Lung microvascular endothelial cell (primary cell): ENCODE results near the gene NID1. TPM values are rescaled to one million over a fixed set of nuclear protein-coding genes. Genes with fewer than 3 reads are reported as not detected.

Experiments used
- DNase-seq, 2 donors: peaks; one replicate each; pipeline versions ENCODE4 v3.0.0 to v3.0.0-alpha.2; 2010; ENCODE audit warnings: low read depth in 2 of 2
- total RNA-seq: library from RNA; depleted of rRNA; stranded (reverse); fragments of >200 nt; gene quantifications from 2 replicates; pipeline ENCODE4 v1.2.1, GENCODE V29; 2014

The NID1 gene, protein sequence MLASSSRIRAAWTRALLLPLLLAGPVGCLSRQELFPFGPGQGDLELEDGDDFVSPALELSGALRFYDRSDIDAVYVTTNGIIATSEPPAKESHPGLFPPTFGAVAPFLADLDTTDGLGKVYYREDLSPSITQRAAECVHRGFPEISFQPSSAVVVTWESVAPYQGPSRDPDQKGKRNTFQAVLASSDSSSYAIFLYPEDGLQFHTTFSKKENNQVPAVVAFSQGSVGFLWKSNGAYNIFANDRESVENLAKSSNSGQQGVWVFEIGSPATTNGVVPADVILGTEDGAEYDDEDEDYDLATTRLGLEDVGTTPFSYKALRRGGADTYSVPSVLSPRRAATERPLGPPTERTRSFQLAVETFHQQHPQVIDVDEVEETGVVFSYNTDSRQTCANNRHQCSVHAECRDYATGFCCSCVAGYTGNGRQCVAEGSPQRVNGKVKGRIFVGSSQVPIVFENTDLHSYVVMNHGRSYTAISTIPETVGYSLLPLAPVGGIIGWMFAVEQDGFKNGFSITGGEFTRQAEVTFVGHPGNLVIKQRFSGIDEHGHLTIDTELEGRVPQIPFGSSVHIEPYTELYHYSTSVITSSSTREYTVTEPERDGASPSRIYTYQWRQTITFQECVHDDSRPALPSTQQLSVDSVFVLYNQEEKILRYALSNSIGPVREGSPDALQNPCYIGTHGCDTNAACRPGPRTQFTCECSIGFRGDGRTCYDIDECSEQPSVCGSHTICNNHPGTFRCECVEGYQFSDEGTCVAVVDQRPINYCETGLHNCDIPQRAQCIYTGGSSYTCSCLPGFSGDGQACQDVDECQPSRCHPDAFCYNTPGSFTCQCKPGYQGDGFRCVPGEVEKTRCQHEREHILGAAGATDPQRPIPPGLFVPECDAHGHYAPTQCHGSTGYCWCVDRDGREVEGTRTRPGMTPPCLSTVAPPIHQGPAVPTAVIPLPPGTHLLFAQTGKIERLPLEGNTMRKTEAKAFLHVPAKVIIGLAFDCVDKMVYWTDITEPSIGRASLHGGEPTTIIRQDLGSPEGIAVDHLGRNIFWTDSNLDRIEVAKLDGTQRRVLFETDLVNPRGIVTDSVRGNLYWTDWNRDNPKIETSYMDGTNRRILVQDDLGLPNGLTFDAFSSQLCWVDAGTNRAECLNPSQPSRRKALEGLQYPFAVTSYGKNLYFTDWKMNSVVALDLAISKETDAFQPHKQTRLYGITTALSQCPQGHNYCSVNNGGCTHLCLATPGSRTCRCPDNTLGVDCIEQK
- 131 and 178 TPM in 2 replicates for total RNA-seq

DNA sequence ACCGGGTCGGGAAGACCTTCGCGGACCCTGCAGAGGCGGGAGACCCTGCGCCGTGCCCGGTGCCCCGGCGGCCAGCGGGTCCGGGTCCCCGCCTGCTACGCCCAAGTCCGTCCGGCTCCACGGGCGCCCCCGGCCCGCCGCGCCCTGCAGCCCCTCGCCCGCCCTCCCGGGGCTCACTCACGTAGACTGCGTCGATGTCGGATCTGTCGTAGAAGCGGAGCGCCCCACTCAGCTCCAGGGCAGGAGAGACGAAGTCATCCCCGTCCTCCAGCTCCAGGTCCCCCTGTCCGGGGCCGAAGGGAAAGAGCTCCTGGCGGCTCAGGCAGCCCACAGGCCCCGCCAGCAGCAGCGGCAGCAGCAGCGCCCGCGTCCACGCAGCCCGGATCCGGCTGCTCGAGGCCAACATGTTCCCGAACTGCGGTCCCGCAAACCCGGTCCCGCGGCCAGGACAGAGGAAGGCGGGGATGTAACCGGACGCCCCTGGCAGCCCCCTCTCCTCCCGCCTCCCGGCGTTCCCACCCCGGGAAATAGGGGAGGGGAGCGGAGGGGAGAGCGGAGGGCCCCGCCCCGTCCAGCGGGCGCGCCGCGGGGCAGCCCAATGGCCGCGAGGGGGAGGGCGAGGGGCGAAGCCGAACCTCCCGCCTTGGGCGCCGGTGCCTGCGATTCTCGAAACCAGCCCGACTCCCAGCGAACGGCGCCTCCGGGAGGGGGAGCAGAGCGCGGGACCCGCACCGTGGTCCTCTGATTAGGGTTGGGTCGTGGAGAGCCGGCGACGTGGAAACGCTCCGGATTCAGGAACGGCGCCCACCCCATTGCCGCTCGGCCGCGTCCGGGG lies at the start of gene NID1:
NID1 (minus strand) TSS at position 417 of the 835 bp plus-strand sequence; CDS start at position 406, 11 bp downstream.
- peak; percentile 81 to 83 for DNase-seq

DNA sequence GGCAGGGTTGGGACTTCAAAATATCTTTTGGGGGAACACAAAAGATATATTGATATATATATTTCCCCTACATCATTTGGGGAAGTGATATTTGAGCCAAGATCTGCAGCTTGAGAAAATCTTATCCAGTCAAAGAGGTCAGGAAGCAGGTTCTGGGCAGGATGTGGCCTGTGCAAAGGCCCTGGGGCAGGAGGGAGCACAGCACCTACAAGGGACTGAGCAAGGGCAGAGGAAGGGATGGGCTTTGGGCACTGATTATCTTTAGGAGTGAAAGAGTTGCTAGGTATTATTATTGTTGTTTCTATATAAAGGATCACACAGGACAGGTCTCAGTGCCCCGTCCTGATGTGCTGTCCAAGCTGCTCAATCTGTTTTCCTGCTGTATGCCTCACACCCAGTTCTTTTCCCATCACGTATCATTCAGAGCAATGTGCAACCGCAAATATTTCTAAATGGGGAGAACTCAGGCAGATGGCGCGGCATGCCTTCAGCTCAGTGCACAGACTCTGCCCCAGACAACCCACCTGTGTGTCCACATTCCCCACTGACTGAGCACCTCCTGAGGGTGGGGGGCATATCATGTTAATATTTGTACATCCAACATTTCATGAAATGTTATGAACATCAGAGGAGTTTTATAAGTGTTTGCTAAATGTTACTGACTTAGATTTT lies 49.3 kb upstream of the NID1 start:
- no peak for DNase-seq

DNA sequence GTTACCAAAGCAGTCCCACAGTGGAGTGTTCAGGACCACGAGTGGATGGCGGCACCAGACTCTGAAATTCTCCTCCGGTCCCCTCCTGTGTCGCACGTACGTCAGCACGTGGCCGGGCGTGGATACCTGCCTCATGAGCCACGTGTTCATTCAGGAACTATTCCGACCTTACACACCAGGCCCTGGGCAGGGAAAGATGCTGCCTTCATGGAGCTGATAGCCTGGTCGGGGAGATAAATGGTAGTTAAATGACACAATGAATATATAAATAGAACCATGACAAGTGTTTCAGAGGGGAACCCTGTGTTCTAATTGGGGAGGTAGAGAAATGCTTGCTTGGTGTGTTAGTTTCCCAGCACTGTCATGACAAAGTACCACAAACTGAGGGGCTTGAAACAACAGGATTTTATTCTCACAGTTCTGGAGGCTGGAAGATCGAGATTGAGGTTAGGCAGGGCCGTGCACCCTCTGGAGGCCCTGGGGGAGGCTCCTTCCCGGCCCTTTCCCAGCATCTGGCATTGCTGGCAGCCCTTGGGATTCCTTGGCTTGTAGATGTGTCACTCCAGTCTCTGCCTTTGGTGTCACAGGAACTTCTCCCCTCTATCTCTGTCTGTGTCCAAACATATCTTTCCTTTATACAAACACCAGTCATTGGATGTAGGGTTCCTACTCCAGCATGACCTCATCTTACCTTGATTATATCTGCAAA lies 48.6 kb upstream of the NID1 start:
- no peak for DNase-seq

DNA sequence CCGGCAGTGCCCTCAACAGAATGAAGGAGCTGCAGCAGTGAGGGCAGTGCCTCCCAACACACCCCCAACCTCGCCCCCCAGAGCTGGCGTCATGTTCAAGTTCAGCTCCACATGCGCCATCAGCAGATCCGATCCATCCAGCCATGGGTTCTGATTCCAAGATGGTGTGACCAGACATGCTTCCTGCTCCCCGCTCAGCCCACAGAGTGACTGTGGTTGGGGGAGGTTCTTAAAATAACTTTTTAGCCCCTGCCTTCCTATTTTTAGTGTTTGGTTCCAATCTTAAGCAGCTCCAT lies 47.4 kb upstream of the NID1 start:
- no peak for DNase-seq

DNA sequence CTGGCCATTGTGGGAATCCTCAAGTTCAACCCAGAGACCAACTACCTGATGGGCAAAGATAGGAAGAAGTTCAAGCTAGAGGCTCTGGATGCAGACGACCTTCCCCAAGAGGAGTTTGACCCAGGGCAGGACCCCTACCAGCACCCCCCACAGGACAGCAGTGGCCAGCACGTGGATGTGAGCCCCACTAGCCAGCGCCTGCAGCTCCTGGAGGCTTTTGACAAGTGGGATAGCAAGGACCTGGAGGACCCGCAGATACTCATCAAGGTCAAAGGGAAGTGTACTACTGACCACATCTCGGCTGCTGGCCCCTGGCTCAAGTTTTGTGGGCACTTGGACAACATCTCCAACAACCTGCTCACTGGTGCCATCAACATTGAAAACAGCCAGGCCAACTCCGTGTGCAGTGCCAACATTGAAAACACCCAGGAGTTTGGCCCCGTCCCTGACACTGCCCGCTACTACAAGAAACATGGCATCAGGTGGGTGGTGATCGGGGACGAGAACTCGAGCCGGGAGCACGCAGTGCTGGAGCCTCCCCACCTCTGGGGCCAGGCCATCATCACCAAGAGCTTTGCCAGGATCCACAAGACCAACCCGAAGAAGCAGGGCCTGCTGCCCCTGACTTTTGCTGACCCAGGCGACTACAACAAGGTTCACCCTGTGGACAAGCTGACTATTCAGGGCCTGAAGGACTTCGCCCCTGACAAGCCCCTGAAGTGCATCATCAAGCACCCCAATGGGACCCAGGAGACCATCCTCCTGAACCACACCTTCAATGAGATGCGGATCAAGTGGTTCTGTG lies 46.8 kb upstream of the NID1 start:
- DNase-seq, result no peak

DNA sequence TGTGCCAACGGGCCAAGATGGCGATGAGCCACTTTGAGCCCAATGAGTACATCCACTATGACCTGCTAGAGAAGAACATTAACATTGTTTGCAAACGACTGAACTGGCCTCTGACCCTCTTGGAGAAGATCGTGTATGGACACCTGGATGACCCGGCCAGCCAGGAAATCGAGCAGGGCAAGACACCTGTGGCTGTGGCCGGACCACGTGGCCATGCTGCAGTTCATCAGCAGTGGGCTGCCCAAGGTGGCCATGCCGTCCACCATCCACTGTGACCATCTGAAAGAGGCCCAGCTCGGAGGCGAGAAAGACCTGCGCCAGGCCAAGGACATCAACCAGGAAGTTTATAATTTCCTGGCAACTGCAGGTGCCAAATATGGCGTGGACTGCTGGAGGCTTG lies 45.2 kb upstream of the NID1 start:
- no peak for DNase-seq

DNA sequence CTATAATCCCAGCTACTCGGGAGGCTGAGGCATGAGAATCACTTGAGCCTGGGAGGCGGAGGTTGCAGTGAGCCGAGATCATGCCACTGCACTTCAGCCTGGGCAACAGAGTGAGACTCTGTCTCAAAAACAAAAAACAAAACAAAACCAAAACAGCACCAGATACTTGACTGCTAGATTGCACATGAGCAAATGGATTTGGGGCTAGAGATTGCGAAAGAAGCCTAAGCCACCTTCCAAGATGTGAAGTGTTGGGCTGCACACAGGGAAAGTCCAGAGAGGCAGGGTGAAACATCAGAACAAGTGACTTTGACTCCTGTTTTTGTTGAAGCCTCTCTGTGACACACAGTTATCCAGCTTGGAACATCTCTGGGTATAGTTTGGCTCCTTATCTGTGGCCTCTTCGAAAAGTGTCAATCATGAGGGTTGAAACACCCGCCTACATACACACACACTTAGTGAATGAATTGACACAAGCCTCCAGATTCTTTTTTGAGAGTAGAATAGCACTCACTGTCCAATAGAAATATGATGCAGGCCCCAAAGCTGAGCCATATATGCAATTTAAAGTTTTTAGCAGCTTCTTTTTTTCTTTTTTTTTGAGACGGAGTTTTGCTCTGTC lies 43.2 kb upstream of the NID1 start:
- no peak for DNase-seq

DNA sequence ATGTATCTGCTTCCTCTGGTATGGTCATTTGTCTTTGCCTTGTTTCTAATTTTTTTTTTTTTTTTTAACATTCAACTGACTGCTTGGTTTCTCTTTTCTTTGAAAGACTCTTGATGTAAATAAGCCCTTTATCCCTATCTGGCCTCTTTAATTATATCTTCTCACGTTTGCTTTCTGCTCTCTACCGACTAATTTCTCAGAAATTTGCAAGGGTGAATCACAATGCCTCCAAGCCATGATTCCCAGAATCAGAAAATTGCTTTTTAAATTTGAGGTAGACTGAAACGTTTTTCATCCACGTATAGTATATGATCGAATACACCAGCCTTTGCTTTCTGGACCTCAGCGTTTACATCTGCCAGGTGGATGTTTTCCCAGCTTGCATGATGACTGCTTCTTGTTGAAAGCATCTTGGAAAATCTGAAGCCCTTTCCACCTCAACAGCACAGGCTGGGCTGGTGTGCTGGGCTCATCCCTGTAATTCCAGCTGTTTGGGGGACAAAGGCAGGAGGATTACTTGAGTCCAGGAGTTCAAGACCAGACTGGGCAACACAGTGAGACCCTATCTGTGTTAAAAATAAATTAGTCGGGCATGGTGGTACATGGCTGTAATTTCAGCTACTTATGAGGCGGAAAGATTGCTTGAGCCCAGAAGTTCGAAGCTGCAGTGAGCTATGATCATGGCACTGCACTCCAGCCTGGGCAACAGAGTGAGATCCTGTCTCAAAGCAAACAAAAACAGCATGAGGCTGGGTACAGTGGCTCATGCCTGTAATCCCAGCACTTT lies 42.4 kb upstream of the NID1 start:
- no peak for DNase-seq

DNA sequence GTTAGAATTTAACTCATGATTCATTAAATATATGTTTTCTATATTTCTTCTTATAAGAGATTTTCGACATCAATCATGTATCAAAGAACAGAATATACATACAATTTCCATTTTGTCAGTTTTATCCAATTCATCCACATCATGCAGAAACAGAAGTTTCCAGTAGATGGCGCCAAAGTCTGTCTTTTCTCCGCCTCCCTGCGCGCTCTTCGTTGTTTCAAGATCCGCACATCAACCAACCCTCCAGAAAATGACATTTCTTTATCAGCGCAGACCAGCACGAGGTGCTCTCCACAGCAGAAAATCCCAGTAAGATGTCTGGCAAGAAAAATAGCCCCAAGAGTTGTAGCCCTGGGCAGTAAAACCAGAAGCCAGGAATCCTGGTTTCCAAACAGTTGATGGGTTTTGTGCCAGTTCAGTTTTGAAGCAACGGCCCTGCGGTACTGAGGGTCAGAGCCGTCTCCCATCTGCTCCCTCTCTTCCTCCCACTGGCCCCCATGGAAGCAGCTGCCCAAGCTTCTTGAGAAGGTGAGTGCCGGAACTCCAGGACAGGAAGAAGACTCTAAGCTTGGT lies 38.8 kb upstream of the NID1 start:
- DNase-seq, result peak; percentile 59 to 74

DNA sequence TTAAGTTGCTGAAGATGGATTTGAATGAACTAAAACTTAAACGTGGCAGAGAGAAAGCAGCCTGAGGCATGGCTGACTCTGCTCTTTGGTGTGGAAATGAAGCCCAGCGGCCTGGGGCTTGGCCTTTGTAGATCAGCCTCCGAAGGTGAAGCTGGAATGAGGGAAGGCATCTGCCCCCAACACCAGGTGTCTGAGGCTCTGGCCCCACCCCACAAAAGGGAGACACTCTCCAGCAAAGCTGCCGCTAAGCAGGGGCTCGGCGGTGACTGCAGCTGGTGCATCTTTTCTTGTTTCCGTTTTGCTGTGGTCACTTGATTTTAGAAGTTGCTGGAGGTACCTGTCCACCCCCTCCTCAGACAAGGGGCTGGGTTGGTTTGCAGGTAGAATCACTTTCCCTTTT lies 38.2 kb upstream of the NID1 start:
- no peak for DNase-seq

DNA sequence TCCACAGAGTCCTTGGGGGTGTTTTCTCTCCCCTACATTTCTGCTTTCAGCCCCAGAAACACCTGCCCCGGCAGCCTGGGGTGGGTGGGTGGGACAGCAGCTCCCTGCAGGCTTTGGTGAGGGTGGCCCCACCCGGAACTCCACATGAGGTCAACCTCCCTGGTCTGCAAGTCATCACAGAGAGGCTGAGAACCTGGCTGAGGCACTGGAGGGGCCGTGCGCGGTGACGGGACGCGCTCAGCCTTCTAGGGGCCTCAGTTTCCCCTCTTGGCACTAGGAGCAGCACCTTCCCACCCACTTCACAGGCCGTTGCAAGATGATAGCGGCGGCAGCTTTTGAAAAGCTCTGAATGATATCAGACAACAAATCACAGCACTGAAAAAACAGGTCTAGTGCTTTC lies 37.7 kb upstream of the NID1 start:
- no peak for DNase-seq

DNA sequence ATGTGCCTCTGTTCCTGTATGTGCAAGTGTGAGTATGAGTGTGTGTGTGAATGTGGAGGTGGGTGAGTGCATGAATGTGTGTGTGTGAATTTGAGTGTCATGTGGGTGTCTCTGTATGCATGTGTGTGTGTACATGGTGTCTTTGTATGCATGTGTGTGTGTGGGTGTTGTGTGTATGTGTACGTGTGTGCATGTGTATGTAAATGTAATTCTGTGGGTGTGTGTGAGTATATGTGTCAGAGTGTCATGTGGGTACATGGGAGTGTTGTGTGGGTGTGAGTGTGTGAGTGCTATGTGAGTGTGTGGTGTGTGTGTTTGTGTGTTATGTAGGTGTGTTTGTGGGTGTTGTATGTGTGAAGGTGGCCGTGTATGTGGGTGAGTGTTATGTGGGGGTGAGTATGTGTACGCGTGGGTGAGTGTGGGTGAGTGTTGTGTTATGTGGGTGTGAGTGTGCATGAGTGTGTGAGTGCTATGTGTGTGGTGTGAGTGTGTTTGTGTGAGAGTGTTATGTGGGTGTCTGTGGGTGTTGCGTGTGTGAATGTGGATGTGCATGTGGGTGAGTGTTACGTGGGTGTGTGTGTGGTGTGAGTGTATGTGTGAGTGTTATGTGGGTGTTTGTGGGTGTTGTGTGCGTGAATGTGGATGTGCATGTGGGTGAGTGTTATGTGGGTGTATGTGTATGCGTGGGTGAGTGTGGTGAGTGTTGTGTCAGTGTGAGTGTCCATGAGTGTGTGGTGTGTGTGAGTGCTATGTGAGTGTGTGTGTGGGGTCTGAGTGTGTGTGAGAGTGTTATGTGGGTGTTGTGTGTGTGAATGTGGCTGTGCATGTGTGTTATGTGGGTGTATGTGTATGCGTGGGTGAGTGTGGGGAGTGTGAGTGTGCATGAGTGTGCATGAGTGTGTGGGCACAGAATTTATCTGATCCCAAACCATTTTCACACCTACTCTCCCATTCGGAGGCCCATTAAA lies 36.6 kb upstream of the NID1 start:
- no peak for DNase-seq

DNA sequence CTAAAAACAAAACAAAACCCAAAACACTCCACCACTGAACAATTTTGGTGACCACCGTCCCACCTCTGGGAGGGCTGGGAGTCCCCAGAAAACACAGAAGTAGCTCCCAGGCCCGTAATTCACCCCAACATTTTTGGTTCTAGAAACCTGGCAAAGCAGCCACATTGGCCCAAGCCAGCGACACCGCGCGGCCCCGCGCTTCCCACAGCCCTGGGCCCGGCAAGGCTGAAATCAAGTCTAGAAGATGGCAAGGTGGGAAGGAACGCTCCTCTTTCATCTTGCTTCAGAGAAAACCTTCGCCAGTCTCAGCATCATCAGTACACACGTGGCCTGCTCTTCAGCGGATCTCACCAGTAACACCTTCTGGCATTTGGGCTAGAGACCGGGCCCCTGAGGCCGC lies 35.9 kb upstream of the NID1 start:
- no peak for DNase-seq

DNA sequence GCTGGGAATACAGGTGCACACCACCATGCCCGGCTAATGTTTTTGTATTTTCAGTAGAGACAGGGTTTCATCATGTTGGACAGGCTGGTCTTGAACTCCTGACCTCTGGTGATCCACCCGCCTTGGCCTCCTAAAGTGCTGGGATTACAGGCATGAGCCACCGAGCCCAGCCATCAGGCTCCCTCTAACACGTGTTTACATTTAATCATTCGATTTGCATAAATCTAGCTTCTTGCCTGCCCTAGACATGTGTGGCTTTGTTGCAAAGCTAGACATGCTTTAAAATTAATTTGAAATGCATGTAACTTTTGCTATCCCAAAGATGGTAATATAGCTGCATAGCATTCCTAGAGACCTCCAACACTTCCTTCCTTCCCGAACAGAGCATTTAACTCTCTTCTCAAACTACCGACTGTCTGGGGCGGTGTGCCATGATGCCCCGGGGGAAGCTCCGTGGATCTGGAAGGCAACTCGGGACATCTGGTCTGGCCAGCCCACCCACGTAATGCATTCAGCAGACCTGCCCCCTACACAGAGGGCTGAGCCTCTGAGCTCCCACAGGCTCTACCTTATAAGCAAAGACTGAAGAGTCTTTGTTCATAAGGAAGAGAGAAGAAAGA lies 34.6 kb upstream of the NID1 start:
- DNase-seq, result no peak

DNA sequence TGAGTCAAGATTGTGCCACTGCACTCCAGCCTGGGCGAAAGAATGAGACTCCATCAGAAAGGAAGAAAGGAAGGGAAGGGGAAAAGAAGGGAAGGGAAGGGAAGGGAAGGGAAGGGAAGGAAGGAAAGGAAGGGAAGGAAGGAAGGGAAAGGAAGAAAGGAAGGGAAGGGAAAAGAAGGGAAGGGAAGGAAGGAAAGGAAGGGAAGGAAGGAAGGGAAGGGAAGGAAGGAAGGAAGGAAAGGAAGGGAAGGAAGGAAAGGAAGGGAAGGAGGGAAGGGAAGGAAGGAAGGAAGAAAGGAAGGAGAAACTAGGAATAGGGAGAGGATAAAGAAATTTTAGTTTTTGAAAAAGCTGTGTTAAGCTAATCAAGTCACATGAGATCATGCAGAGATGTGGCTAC lies 33.4 kb upstream of the NID1 start:
- DNase-seq, result no peak
